Activated CD4-positive, alpha-beta T cell treated with anti-CD3 and anti-CD28 coated beads, Interleukin-2, amount 10 ng/mL, durations not matched to agents 7 days and 5 days (primary cell): Measurements from ENCODE around the gene SRMS. TPM values are rescaled to one million over a fixed set of nuclear protein-coding genes. Genes with fewer than 3 reads are reported as not detected.
A peak's percentile ranks its signal among the peaks of the same experiment; 100 is the strongest.

ENCODE experiments used
- CTCF ChIA-PET: fragments of 350-600 bp; sonication (Branson Sonifier 250); formaldehyde crosslinking; loops from one replicate; lab custom pipeline; 2021; ENCODE audit warnings: antibody characterized with exemption; lab: Charles Lee
- POLR2A ChIA-PET: fragments of 350-600 bp; sonication (Branson Sonifier 250); formaldehyde crosslinking; loops from one replicate; lab custom pipeline; 2021; ENCODE audit warnings: antibody characterized with exemption; lab: Charles Lee
- DNase-seq: peaks from one replicate; pipeline ENCODE4 v3.0.0-alpha.2; 2020
- H3K27ac Mint-ChIP-seq: one replicate; pipeline ENCODE4 v1.8.0; 2021; ENCODE audit warnings: mild to moderate bottlenecking, moderate library complexity, mixed read lengths
- H3K27me3 Mint-ChIP-seq: one replicate; pipeline ENCODE4 v1.8.0; 2021; ENCODE audit warnings: mixed read lengths
- H3K36me3 Mint-ChIP-seq: one replicate; pipeline ENCODE4 v1.8.0; 2021; ENCODE audit warnings: low read depth, mixed read lengths
- H3K4me1 Mint-ChIP-seq: one replicate; pipeline ENCODE4 v1.8.0; 2021; ENCODE audit warnings: mixed read lengths
- H3K4me3 Mint-ChIP-seq: one replicate; pipeline ENCODE4 v1.8.0; 2021; ENCODE audit warnings: mild to moderate bottlenecking, moderate library complexity, mixed read lengths
- H3K9me3 Mint-ChIP-seq: one replicate; pipeline ENCODE4 v1.8.0; 2021; ENCODE audit warnings: mixed read lengths
- total RNA-seq, 2 experiments: library from RNA; stranded (reverse); gene quantifications; one replicate each; pipeline ENCODE4 v1.2.3, GENCODE V29; 2021

Gene SRMS
- total RNA-seq, 2 experiments from 2014 or later: not detected

DNA sequence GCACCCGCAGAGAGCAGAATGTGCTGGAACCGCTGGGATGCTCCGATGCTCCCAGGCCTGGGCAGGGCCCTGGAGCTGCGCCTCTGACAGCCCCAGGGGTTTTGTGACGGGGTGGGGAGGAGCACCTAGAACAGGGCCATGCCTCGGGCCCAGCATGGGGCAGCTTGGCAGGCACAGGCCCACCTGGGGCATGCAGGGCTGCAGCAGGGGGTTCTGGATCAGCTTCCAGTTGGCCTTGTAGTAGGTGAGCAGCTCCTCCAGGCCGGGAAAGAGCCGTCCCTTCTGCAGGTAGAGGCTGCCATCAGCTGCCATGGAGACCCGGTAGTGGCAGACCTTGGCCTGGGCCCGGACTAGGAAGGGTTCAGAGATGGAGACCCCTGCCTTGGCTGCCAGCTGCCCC, 4.4 kb downstream of the SRMS start:
- Mint-ChIP-seq H3K4me3 (no peak overlapping the region), H3K4me1 (peaks cover 1% of the 10 kb centered on the region), H3K27ac (no peak overlapping the region), H3K27me3 (no peaks in the 10 kb centered on the region), H3K9me3 (no peaks in the 10 kb centered on the region), H3K36me3 (no peaks in the 10 kb centered on the region)
- ChIA-PET CTCF (interaction anchor here (1.4 to 1.6 kb wide), 2 partner anchors 9 to 12 kb away, joined by 3 to 5 read pairs; no protein-coding TSS in a partner anchor), POLR2A (no interaction called here)
- no peak for DNase-seq

DNA sequence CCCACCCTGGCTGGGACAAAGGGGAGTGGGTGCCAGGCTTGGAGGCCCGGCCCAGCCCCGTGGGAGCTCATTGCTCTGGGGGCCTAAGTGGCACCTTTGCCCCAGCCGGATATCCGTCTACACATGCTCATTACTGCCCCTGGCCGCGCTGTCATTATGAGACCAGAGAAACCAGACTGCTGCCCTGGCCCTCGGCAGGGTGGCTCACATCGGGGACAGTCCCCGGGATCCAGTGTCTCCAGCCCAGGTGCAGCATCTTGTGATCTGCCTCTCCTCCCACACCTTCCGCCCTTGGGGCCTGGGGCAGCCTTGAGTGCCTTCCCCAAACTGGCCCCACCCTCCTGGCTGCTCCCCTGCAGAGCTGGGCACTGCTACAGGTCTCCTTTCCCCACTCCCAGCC, 4.9 kb downstream of the SRMS start:
- CTCF ChIA-PET: interaction anchor here (1.4 to 1.6 kb wide), 2 partner anchors 10 to 13 kb away, joined by 3 to 5 read pairs; no protein-coding TSS in a partner anchor
- Mint-ChIP-seq H3K4me1 (peaks cover 4% of the 10 kb centered on the region), H3K27ac (no peak overlapping the region), H3K4me3 (no peak overlapping the region), H3K27me3 (no peaks in the 10 kb centered on the region), H3K9me3 (no peaks in the 10 kb centered on the region), H3K36me3 (no peaks in the 10 kb centered on the region)
- POLR2A ChIA-PET: no interaction called here
- no peak for DNase-seq

DNA sequence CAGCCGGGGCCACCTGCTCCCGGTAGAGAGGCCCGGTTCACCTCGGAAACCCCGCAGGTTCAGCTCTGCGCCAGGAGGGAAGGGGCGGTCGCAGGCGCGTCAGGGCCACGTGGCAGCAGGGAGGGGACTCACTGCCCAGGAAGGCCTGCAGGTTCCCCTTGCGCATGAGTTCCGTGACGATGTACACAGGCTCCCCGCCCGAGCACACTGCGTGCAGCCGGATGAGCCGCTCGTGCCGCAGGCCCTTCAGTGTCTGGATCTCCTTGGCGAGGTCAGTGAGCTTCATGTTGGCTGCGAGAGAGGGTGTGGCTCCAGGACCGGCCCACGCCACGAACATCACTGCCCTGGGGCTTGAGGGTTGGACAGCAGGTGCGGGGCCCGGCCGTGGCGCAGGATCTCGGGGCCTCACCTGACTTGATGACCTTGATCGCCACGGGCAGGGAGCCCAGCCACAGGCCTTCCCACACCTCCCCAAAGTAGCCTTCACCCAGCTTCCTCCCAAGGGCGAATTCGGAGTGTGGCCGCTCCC, 5.5 kb downstream of the SRMS start:
- Mint-ChIP-seq H3K36me3 (no peaks in the 10 kb centered on the region), H3K9me3 (no peaks in the 10 kb centered on the region), H3K27me3 (no peaks in the 10 kb centered on the region), H3K27ac (no peak overlapping the region), H3K4me1 (peaks cover 7% of the 10 kb centered on the region), H3K4me3 (no peak overlapping the region)
- no peak for DNase-seq
- POLR2A ChIA-PET: no interaction called here
- CTCF ChIA-PET: interaction anchor here (0.7 to 1.6 kb wide), 3 partner anchors 10 to 362 kb away, joined by 3 to 5 read pairs (median 3); no protein-coding TSS in a partner anchor

DNA sequence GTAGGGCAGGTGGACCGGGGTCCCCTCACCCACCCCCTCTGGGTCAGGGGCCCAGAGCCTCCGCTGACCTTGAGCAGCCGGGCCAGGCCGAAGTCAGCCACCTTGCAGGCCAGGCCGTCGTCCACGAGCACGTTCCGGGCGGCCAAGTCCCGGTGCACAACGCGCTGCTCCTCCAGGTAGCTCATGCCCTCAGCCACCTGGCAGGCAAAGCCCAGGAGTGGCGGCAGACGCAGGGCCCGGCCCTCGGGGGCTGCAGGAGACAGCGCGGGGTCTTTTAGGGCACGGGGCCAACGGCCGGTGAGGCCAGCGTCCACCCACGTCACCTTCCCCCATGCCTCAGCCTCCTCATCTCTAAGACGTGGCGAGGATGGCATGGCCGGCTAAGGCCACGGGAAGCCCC, 6.2 kb downstream of the SRMS start:
- ChIA-PET CTCF (interaction anchor here (1.5 kb wide), 1 partner anchor 70 kb away, joined by 3 read pairs; no protein-coding TSS in a partner anchor), POLR2A (no interaction called here)
- Mint-ChIP-seq H3K4me1 (peaks cover 10% of the 10 kb centered on the region), H3K36me3 (no peaks in the 10 kb centered on the region), H3K9me3 (no peaks in the 10 kb centered on the region), H3K4me3 (no peak overlapping the region), H3K27ac (no peak overlapping the region), H3K27me3 (no peaks in the 10 kb centered on the region)
- DNase-seq: no peak

DNA sequence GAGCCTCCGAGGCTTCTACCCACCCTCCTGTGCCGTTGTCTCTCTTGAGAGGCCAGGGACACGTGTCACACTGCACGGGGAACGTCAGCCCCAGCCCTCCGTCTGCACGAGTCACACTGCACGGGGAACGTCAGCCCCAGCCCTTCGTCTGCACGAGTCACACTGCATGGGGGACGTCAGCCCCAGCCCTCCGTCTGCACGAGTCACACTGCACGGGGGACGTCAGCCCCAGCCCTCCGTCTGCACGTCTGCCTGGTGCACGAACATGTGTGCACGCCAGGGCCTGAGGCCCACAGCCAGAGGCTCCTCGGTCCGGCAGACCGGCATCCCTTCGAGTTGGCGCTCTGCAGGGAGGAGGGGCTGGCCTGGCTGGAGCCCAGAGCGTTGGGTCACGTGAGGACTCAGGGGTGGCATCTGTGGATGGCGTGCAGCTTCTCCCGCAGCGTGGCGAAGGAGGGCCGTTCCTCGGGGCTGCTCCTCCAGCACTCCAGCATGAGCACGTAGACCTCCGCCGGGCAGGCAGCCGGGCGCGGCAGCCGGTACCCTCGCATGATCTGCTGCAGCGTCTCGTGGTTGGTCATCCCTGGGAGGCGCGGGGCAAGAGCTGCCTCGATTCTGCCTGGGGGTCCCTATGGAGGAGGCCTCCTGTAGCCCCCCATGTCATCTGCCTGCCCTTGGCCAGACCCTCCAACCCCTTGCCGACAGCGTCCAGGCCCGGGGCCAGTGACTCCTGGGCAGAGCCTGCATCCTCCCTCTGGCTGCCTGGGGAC, 6.9 kb downstream of the SRMS start:
- Mint-ChIP-seq H3K4me1 (peaks cover 12% of the 10 kb centered on the region), H3K27ac (peak overlapping the region; percentile 31), H3K27me3 (no peaks in the 10 kb centered on the region), H3K9me3 (no peaks in the 10 kb centered on the region), H3K36me3 (no peaks in the 10 kb centered on the region), H3K4me3 (no peak overlapping the region)
- DNase-seq: no peak
- ChIA-PET CTCF (interaction anchor here (1.5 kb wide), 1 partner anchor 71 kb away, joined by 3 read pairs; no protein-coding TSS in a partner anchor), POLR2A (no interaction called here)

DNA sequence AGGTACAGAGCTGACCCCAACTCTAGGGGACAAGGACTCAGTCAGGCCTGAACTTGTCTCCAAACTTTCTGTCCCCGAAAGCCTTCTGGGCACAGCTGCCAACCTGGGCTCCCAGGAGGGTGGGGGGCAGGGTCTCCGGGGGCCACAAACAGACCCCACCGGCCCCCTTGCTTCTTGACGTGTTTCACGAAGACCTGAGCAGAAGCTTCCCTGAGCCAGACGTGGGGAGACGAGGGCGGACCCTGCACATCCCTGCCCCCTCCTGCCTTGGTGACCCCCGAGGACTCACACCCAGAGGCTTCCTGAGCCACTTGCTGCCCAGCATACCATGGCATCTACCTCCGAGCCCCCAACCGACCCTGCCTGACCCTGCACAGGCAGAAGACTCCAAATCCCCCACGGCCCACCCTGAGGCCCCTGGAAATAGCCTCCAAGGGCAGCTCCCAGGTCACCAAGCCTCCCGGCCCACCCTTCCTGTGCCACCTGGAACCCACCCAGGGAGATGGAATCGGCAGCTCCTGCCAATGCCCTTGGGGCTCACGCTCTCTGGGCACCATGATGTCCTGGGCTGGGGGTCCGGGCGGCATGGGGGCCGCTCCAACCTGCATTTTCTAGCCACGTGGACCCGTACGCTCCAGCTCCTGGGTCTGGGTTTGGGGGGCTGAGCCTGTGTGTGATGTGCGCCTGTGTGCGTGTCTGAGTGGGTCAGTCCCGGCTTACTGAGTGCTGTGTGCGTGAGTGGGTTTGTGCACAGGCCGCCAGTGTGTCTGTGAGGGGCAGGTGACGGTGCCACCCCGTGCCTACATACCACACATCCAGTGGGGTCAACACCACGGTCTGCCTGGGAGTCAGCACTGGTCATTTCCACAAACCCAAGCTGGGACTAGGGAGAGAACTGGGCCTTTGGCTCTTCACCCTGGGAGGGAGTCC, 7.8 kb downstream of the SRMS start:
- H3K36me3 Mint-ChIP-seq: no peaks in the 10 kb centered on the region
- no peak overlapping the region for H3K4me3 Mint-ChIP-seq
- ChIA-PET CTCF (interaction anchor here (0.7 to 4.2 kb wide), 7 partner anchors 12 to 440 kb away, joined by 3 to 41 read pairs (median 10); partner anchors contain the start of genes FNDC11, PRPF6 and SAMD10), POLR2A (no interaction called here)
- no peaks in the 10 kb centered on the region for H3K9me3 Mint-ChIP-seq
- no peak for DNase-seq
- H3K27me3 Mint-ChIP-seq: no peaks in the 10 kb centered on the region
- H3K27ac Mint-ChIP-seq: peak overlapping the region; percentile 64
- peaks cover 12% of the 10 kb centered on the region for H3K4me1 Mint-ChIP-seq

DNA sequence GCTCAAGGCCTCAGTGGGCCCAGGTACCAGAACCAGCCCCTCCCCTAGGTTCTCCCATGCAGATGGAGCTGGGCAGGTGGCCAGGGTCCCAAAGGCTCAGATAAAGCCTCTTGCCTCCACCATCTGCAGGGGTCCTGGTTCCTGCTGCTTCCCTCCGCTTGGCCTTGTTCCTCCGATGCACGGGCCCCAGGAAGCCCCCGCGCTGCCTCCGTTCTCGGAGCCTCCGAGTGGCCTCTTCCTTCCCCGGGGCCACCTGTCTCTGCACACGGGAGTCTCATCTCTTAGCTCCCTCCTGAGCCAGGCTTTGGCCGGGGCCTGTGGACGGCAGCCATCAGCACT, 8.5 kb downstream of the SRMS start:
- Mint-ChIP-seq H3K36me3 (no peaks in the 10 kb centered on the region), H3K27me3 (no peaks in the 10 kb centered on the region), H3K4me3 (no peak overlapping the region), H3K4me1 (peaks cover 12% of the 10 kb centered on the region), H3K9me3 (no peaks in the 10 kb centered on the region), H3K27ac (peak overlapping the region; percentile 19)
- no peak for DNase-seq
- ChIA-PET CTCF (interaction anchor here (0.5 to 4.2 kb wide), 13 partner anchors 7 to 583 kb away, joined by 3 to 41 read pairs (median 6); partner anchors contain the start of genes FNDC11, PRPF6 and SAMD10), POLR2A (no interaction called here)

DNA sequence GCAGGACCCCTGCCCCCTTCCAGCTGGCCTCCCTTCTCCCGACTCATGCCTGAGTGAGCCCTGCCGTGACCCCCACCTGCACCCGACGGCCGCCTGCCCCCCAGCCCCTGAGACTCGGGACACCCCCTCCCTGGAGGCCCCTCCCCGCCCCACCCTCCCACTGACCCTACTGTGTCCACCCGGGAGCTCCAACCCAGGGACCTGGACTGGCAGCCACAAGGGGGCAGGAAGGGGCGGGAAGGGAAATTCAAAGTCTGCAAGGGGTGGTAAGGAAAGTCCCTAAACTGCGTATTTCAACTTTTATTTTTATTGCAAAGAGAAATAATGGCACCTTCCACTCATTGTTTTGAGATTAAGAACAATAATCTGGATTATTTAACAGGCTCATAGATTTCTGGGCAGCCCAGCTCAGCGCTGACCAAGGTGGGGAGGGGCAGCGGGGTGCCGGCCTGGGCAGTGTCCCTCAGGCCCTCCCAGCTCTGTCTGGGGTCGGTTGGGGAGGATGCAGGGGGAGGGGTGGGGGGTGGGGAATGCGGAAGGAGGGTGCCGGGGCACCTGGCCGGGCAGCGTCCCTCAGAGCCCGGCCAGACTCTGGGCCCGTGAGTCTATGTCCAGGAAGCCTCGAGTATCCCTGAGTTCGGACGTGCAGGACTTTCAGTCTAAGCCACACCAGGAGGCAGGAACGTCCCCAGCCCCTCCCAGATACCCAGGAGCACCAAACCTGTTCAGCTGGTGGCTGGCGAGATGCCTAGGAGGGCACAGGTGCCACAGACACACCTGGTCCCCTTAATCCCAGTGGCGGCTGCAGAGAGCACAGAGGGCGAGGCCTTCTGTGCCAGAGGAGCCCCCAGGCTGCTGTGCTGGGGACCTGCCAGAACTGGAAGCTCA, 9.1 kb downstream of the SRMS start:
- CTCF ChIA-PET: interaction anchor here (0.5 to 4.2 kb wide), 36 partner anchors 8 to 747 kb away, joined by 3 to 41 read pairs (median 6); partner anchors contain the start of genes ARFRP1, FNDC11, GMEB2 and HELZ2
- no peak for DNase-seq

DNA sequence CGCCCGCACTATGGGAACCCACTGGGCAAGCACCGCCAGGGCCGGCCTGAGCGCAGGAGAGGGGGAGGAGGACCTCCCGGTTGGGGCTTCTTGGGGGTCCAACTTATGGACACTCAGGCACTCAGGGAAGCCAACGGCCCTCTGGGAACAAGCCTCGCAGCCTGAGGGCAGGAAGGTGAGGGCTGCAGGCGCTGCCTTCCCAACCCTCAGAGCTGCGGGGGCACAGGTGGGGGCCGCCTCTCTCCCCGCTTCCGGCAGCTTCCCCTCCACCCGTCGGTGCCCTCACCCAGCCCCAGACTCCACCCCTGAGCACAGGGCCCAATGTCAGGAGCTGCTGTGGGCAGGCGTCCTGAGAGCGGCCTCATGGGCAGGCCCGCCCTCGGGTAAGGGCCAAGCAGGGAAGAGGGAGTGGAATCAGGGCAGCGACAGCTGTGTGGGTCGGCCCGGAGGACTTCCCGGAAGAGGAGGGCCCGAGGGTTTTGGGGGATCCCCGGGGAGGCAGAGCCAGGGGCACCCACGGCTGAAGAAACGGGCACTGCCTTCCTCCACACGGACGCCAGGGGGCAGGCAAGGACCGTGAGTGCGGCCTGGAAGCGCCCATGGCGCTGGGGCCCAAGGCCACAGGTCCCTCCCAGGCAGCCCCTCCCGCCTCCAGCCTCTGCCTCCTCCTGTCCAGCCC, 9.9 kb downstream of the SRMS start:
- ChIA-PET POLR2A (no interaction called here), CTCF (interaction anchor here (0.6 to 4.2 kb wide), 59 partner anchors 8 to 748 kb away, joined by 3 to 41 read pairs (median 4); partner anchors contain the start of genes ARFRP1, FNDC11, GMEB2 and HELZ2)
- Mint-ChIP-seq H3K9me3 (no peaks in the 10 kb centered on the region), H3K36me3 (no peaks in the 10 kb centered on the region), H3K4me1 (peaks cover 12% of the 10 kb centered on the region), H3K4me3 (peak overlapping the region; percentile 70), H3K27ac (peak overlapping the region; percentile 90), H3K27me3 (no peaks in the 10 kb centered on the region)
- DNase-seq: peak; percentile 94

More for the DNA sequence above, 9.1 kb downstream of the SRMS start:
- Mint-ChIP-seq H3K27ac (peak overlapping the region; percentile 90), H3K4me3 (peak overlapping the region; percentile 70), H3K9me3 (no peaks in the 10 kb centered on the region), H3K4me1 (peaks cover 12% of the 10 kb centered on the region), H3K36me3 (no peaks in the 10 kb centered on the region), H3K27me3 (no peaks in the 10 kb centered on the region)
- POLR2A ChIA-PET: no interaction called here

DNA sequence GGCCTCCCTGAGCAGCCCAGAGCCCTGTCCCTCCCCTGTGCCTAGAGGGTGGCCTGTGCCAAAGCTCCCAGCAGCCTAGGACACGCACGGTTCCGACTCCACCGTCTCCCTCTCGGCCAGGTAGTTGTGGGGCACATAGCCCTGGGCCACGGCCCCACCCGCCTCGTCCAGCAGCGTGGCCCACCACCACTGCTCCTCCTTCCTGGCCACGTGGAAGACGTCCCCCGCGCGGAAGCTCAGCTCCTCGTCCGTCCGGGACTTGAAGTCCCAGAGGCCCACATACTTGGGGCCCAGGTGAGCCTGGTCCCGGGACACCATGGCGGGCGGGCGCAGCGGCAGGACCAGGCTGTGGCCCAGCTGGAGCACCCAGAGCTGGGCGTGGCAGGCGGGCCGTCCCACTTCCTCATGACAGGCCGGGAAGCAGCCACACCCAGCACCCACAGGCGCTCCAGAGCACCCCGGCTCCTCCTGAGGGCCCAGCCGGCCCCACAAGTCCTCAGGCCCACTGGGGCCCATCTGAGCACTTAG, 10.5 kb downstream of the SRMS start, which contains the start of gene PTK6:
TSS of gene PTK6 (minus strand) at position 380 of the 528 bp plus-strand sequence. CDS start at position 318, 62 bp downstream.
- ChIA-PET CTCF (interaction anchor here (0.6 to 4.2 kb wide), 56 partner anchors 8 to 749 kb away, joined by 3 to 41 read pairs (median 4); partner anchors contain the start of genes ARFRP1, FNDC11, GMEB2 and HELZ2), POLR2A (no interaction called here)
- Mint-ChIP-seq H3K27ac (peak within 1 kb of the TSS; percentile 90), H3K4me3 (peak within 1 kb of the TSS; percentile 70), H3K4me1 (peaks cover 12% of the 10 kb centered on the region), H3K9me3 (no peaks in the 10 kb centered on the region), H3K27me3 (no peaks in the 10 kb centered on the region), H3K36me3 (no peaks in the 10 kb centered on the region)
- peak; percentile 43 for DNase-seq
